HEK293 (cell line): ENCODE measurements around the gene KLK15.

Experiments used
- CTCF ChIA-PET: fragments of 350-600 bp; formaldehyde crosslinking; extraction: SDS; loops from one replicate; lab custom pipeline; 2021; ENCODE audit warnings: antibody characterized with exemption; lab: Yijun Ruan, JAX
- POLR2A ChIA-PET: fragments of 300-600 bp; formaldehyde crosslinking; extraction: SDS; loops from one replicate; lab custom pipeline; 2020; ENCODE audit warnings: antibody characterized with exemption, inconsistent platforms; lab: Yijun Ruan, JAX
- H3K27ac ChIP-seq: fragments of 200-500 bp; sonication (Bioruptor generic); 2 replicates; pipeline ENCODE4 v1.5.1; 2014; ENCODE audit warnings: low read depth, low read length, control low read depth, inconsistent platforms; ENCODE audit errors: extremely low read depth
- H3K36me3 ChIP-seq, 2 experiments: fragments of 200-500 bp in 1 of 2; sonication (Bioruptor generic) in 1 of 2; 1 replicate in 1 of 2; 2 replicates in 1 of 2; pipeline ENCODE4 v1.5.1; 2014 to 2017; ENCODE audit warnings: inconsistent platforms in 2 of 2, low read length in 2 of 2; ENCODE audit not compliant: control insufficient read depth in 2 of 2, insufficient read depth in 1 of 2
- H3K4me1 ChIP-seq: fragments of 200-500 bp; sonication (Bioruptor generic); 2 replicates; pipeline ENCODE4 v1.5.1; 2014; ENCODE audit warnings: mild to moderate bottlenecking, low read length, inconsistent platforms; ENCODE audit not compliant: control insufficient read depth, insufficient read depth
- H3K4me3 ChIP-seq: 2 replicates; pipeline ENCODE4 v1.5.1; 2011; ENCODE audit warnings: low read depth, mild to moderate bottlenecking, control low read depth, low read length, moderate library complexity
- H3K9me3 ChIP-seq: fragments of 200-500 bp; sonication (Bioruptor generic); 2 replicates; pipeline ENCODE4 v1.5.1; 2014; ENCODE audit warnings: low read depth, low read length, inconsistent platforms; ENCODE audit not compliant: control insufficient read depth, insufficient read depth
- BCL11A ChIP-seq: fragments of 450-650 bp; formaldehyde crosslinking; IDR thresholded peaks from 2 replicates; pipeline ENCODE4 v1.5.1; 2016; ENCODE audit warnings: low read depth, missing biosample characterization, missing genetic modification characterization
- BCL11B ChIP-seq: fragments of 450-650 bp; formaldehyde crosslinking; IDR thresholded peaks from 2 replicates; pipeline ENCODE4 v1.5.1; 2016; ENCODE audit warnings: low read depth, missing biosample characterization, missing genetic modification characterization
- EGR2 ChIP-seq: fragments of 450-650 bp; formaldehyde crosslinking; IDR thresholded peaks from 2 replicates; pipeline ENCODE4 v1.5.1; 2016; ENCODE audit warnings: low read depth, missing biosample characterization, missing genetic modification characterization
- GLIS2 ChIP-seq: fragments of 450-650 bp; formaldehyde crosslinking; IDR thresholded peaks from 2 replicates; pipeline ENCODE4 v1.5.1; 2016; ENCODE audit warnings: missing biosample characterization, missing genetic modification characterization
- KLF10 ChIP-seq: fragments of 450-650 bp; IDR thresholded peaks from 2 replicates; pipeline ENCODE4 v1.5.1; 2018; ENCODE audit warnings: missing biosample characterization, mild to moderate bottlenecking, missing genetic modification characterization
- KLF17 ChIP-seq: fragments of 450-650 bp; formaldehyde crosslinking; IDR thresholded peaks from 2 replicates; pipeline ENCODE4 v1.5.1; 2016; ENCODE audit warnings: missing biosample characterization, missing genetic modification characterization
- MEIS1 ChIP-seq: sonication (generic); formaldehyde crosslinking; IDR thresholded peaks from 2 replicates; pipeline ENCODE4 v1.8.1; 2022; ENCODE audit warnings: missing genetic modification reagents, mild to moderate bottlenecking, borderline replicate concordance
- PRDM10 ChIP-seq: fragments of 450-650 bp; formaldehyde crosslinking; IDR thresholded peaks from 2 replicates; pipeline ENCODE4 v1.5.1; 2016; ENCODE audit warnings: missing biosample characterization, missing genetic modification characterization
- SCRT2 ChIP-seq: fragments of 450-650 bp; formaldehyde crosslinking; IDR thresholded peaks from 2 replicates; pipeline ENCODE4 v1.5.1; 2016; ENCODE audit warnings: missing biosample characterization, missing genetic modification characterization
- SETDB1 ChIP-seq: IDR thresholded peaks from one replicate; pipeline ENCODE4 v1.6.1; 2017; ENCODE audit warnings: mild to moderate bottlenecking, low read length, moderate library complexity, mixed read lengths; ENCODE audit not compliant: insufficient read length
- SP3 ChIP-seq: fragments of 450-650 bp; formaldehyde crosslinking; IDR thresholded peaks from 2 replicates; pipeline ENCODE4 v1.5.1; 2016; ENCODE audit warnings: missing biosample characterization, missing genetic modification characterization
- ZBTB26 ChIP-seq: fragments of 450-650 bp; formaldehyde crosslinking; optimal IDR thresholded peaks from 2 replicates; pipeline ENCODE3; 2016; ENCODE audit warnings: missing biosample characterization, mild to moderate bottlenecking, missing genetic modification characterization
- ZBTB6 ChIP-seq: fragments of 450-650 bp; formaldehyde crosslinking; IDR thresholded peaks from 2 replicates; pipeline ENCODE4 v1.5.1; 2017; ENCODE audit warnings: missing biosample characterization, missing genetic modification characterization
- ZNF202 ChIP-seq: fragments of 450-650 bp; formaldehyde crosslinking; IDR thresholded peaks from 2 replicates; pipeline ENCODE4 v1.5.1; 2016; ENCODE audit warnings: missing biosample characterization, missing genetic modification characterization, borderline replicate concordance
- ZNF548 ChIP-seq: fragments of 450-650 bp; formaldehyde crosslinking; IDR thresholded peaks from 2 replicates; pipeline ENCODE4 v1.5.1; 2016; ENCODE audit warnings: missing biosample characterization, missing genetic modification characterization
- ZNF645 ChIP-seq: fragments of 450-650 bp; formaldehyde crosslinking; IDR thresholded peaks from 2 replicates; pipeline ENCODE4; 2016; ENCODE audit warnings: missing biosample characterization, missing genetic modification characterization
- ZNF660 ChIP-seq: fragments of 450-650 bp; IDR thresholded peaks from 2 replicates; pipeline ENCODE4 v1.5.1; 2018; ENCODE audit warnings: missing biosample characterization, mild to moderate bottlenecking, missing genetic modification characterization
- ZNF701 ChIP-seq: fragments of 450-650 bp; formaldehyde crosslinking; IDR thresholded peaks from 2 replicates; pipeline ENCODE4 v1.5.1; 2016; ENCODE audit warnings: missing biosample characterization, missing genetic modification characterization
- ZXDB ChIP-seq: fragments of 450-650 bp; formaldehyde crosslinking; IDR thresholded peaks from 2 replicates; pipeline ENCODE4 v1.5.1; 2016; ENCODE audit warnings: missing biosample characterization, missing genetic modification characterization

The KLK15 gene

GRCh38 chr19:50801107-50801506, 32.3 kb downstream of the KLK15 start (continued):
- peak; percentile 62 for TF ChIP-seq PRDM10
- 0 out of 2 replicates have a peak, but pooled peaks have one; percentile 19 for TF ChIP-seq ZNF660 (tag by site-specific recombination)
- peak; percentile 47; the same call in 1 of the 2 replicates for TF ChIP-seq BCL11A (tag by site-specific recombination)
- TF ChIP-seq ZXDB: no peak

- CTCF ChIA-PET: interaction anchor here (6.5 kb wide), 1 partner anchor 122 kb away, joined by 52 read pairs; no protein-coding TSS in a partner anchor
Measured at GRCh38 chr19:50799547-50799851, 33.9 kb downstream of the KLK15 start.

GRCh38 chr19:50798659-50799546, 34.5 kb downstream of the KLK15 start:
- ChIA-PET POLR2A (interaction anchor here (0.8 to 1.1 kb wide), 2 partner anchors 267 to 414 kb away, joined by 3 read pairs; partner anchors contain the start of gene POLD1), CTCF (interaction anchor here (6.5 to 9.4 kb wide), 2 partner anchors 122 to 123 kb away, joined by 52 to 79 read pairs; no protein-coding TSS in a partner anchor)
- Histone ChIP-seq H3K4me1 (peaks cover 15% of the 10 kb centered on the region), H3K9me3 (no peaks in the 10 kb centered on the region), H3K27ac (no peak overlapping the region; the same call in none of the 2 replicates), H3K4me3 (no peak overlapping the region), H3K36me3 (peaks cover 38 to 84% of the 10 kb centered on the region in 2 experiments)
- no peak for TF ChIP-seq KLF10
- TF ChIP-seq EGR2 (tag by site-specific recombination): no peak
- TF ChIP-seq SP3 (tag by site-specific recombination): no peak
- TF ChIP-seq GLIS2 (tag by site-specific recombination): peak; percentile 20; the same call in 1 of the 2 replicates
- TF ChIP-seq SETDB1: no peak
- TF ChIP-seq ZNF548: no peak
- no peak for TF ChIP-seq ZNF645 (tag by site-specific recombination)
- TF ChIP-seq MEIS1: no peak
- 0 out of 2 replicates have a peak, but pooled peaks have one; percentile 11 for TF ChIP-seq SCRT2 (tag by site-specific recombination)
- no peak for TF ChIP-seq ZNF202 (tag by site-specific recombination)
- no peak for TF ChIP-seq ZBTB26

More at GRCh38 chr19:50799547-50799851, 33.9 kb downstream of the KLK15 start:
- Histone ChIP-seq H3K4me3 (no peak overlapping the region), H3K4me1 (peaks cover 12% of the 10 kb centered on the region), H3K27ac (peak overlapping the region; percentile 25; the same call in 1 of the 2 replicates), H3K9me3 (no peaks in the 10 kb centered on the region), H3K36me3 (peaks cover 38 to 84% of the 10 kb centered on the region in 2 experiments)
- TF ChIP-seq ZNF645 (tag by site-specific recombination) (no peak), ZNF701 (tag by site-specific recombination) (no peak), KLF17 (no peak), ZBTB6 (tag by site-specific recombination) (no peak), BCL11B (0 out of 2 replicates have a peak, but pooled peaks have one; percentile 3)
- POLR2A ChIA-PET: no interaction called here
